NCI-H2227 (cell line): ENCODE results near the gene KIN.
"Not testable (repeated sequence)": the region's sequence is repeated elsewhere in the genome, so short reads cannot be mapped to it uniquely, and the experiment has no call there.

ENCODE experiments used
- DNase-seq: peaks from one replicate; lab custom pipeline; 2025; ENCODE audit not compliant: unreplicated experiment; lab: John Stamatoyannopoulos, UW

Gene KIN

GRCh38 chr10:7787857-7788638 lies at the start of gene KIN, which contains the start of gene ATP5F1C:
KIN (minus strand) TSS chr10:7787993; CDS start chr10:7787933, 60 bp downstream.
ATP5F1C (plus strand) TSS chr10:7788177; CDS start chr10:7788208, 31 bp downstream.
- peak; percentile 96 for DNase-seq

- no peak for DNase-seq
Measured at GRCh38 chr10:7836571-7836970, 48.8 kb upstream of the KIN start.

GRCh38 chr10:7834262-7834661 lies 46.5 kb upstream of the KIN start:
- no peak for DNase-seq

- no peak for DNase-seq
Measured at GRCh38 chr10:7833210-7833609, 45.4 kb upstream of the KIN start.

- no peak for DNase-seq
Measured at GRCh38 chr10:7832060-7832459, 44.3 kb upstream of the KIN start.

GRCh38 chr10:7829289-7829834 lies 41.6 kb upstream of the KIN start:
- no peak for DNase-seq

- no peak for DNase-seq
Measured at GRCh38 chr10:7826971-7827370, 39.2 kb upstream of the KIN start.

GRCh38 chr10:7824251-7824650 lies 36.5 kb upstream of the KIN start:
- no peak for DNase-seq

- peak; percentile 11 for DNase-seq
Measured at GRCh38 chr10:7819121-7819460, 31.3 kb upstream of the KIN start.

- peak; percentile 92 for DNase-seq
Measured at GRCh38 chr10:7818295-7819120, 30.7 kb upstream of the KIN start, which contains the start of gene TAF3. TAF3 (plus strand) TSS chr10:7818505; CDS start chr10:7818710, 205 bp downstream.

GRCh38 chr10:7817984-7818294 lies 30.1 kb upstream of the KIN start:
- DNase-seq = no peak

GRCh38 chr10:7817576-7817975 lies 29.8 kb upstream of the KIN start:
- no peak for DNase-seq

- no peak for DNase-seq
Measured at GRCh38 chr10:7813481-7813880, 25.7 kb upstream of the KIN start.

GRCh38 chr10:7811743-7812142 lies 23.9 kb upstream of the KIN start:
- not testable (repeated sequence) for DNase-seq

GRCh38 chr10:7811000-7811399 lies 23.2 kb upstream of the KIN start:
- no peak for DNase-seq

- DNase-seq = no peak
Measured at GRCh38 chr10:7810443-7810842, 22.6 kb upstream of the KIN start.

GRCh38 chr10:7808686-7809267 lies 21.0 kb upstream of the KIN start:
- no peak for DNase-seq

- DNase-seq = no peak
Measured at GRCh38 chr10:7804741-7805140, 16.9 kb upstream of the KIN start.

GRCh38 chr10:7804216-7804615 lies 16.4 kb upstream of the KIN start:
- no peak for DNase-seq

GRCh38 chr10:7802606-7803005 lies 14.8 kb upstream of the KIN start:
- DNase-seq = no peak

GRCh38 chr10:7797582-7797981 lies 9.8 kb upstream of the KIN start:
- DNase-seq = no peak

GRCh38 chr10:7795605-7796004 lies 7.8 kb upstream of the KIN start:
- no peak for DNase-seq
